GM12875 (cell line): ENCODE data around the gene IL1RL2.

Source experiments
- H3K4me3 ChIP-seq: one replicate; pipeline ENCODE4 v1.5.1; 2011; ENCODE audit warnings: low read depth, low read length, control low read depth
- TF ChIP-seq, protein P1 (sequence below): IDR thresholded peaks from 2 replicates; pipeline ENCODE4 v1.5.1; 2011; ENCODE audit warnings: low read depth, mild to moderate bottlenecking, control low read depth, inconsistent platforms, low read length, moderate library complexity, borderline replicate concordance; ENCODE audit not compliant: insufficient read depth

IL1RL2 gene

GRCh38 chr2:102237176-102237575 lies 50.4 kb downstream of the IL1RL2 start:
- TF ChIP-seq, protein P1, sequence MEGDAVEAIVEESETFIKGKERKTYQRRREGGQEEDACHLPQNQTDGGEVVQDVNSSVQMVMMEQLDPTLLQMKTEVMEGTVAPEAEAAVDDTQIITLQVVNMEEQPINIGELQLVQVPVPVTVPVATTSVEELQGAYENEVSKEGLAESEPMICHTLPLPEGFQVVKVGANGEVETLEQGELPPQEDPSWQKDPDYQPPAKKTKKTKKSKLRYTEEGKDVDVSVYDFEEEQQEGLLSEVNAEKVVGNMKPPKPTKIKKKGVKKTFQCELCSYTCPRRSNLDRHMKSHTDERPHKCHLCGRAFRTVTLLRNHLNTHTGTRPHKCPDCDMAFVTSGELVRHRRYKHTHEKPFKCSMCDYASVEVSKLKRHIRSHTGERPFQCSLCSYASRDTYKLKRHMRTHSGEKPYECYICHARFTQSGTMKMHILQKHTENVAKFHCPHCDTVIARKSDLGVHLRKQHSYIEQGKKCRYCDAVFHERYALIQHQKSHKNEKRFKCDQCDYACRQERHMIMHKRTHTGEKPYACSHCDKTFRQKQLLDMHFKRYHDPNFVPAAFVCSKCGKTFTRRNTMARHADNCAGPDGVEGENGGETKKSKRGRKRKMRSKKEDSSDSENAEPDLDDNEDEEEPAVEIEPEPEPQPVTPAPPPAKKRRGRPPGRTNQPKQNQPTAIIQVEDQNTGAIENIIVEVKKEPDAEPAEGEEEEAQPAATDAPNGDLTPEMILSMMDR, result no peak
- no peak overlapping the region for H3K4me3 ChIP-seq

DNA sequence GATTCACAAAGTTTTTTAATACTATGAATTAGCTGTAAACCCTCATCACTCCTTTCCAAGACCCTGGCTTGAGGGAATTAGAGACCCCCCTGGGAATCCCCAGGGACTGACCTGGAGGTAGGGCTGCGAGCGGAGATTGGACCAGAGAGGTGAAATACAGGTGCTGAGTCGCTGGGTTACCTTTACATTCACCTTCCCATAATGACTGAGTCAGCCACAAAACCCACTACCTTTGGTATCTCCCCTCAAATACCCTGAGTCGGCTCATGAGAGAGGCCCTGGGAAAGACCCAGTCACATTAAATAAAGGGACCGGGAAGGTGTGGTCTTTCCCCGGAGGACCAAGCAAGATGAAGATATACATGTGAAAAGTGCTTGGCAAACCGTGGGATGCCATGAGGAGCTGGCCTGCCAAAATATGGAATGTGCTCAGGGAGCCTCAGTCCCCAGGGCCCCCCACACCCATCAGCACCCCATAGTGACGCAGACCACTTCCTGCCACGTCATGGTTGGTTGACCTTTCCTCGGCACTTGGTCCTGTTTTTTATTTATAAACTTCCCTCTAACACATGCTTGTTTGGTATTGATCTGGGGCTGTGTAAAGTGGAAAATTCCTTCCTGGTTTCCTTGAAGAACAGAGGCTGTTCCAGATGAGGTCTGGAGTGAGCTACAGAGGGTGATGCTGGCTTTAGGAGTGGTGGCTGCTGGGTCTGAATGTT lies 51.4 kb downstream of the IL1RL2 start:
- no peak overlapping the region for H3K4me3 ChIP-seq

DNA sequence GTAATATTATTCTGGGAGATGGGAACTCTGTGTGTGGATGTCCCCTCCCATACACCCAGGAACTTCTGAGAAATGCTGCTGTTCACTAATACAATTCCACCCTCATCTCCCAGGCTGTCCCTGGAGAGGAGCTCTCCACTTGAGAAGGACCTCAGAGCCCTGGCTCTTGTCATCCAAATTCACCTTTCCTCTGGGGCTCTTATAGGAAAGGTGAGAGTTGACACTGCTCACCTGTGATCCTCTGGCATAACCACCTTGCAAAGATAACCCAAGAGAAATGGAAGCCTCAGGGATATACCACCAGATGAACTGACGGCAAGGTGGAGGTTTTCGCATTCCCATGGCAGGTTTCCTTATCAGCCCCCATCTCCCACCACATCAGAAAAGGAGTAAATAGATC lies 52.0 kb downstream of the IL1RL2 start:
- TF ChIP-seq, protein P1, result no peak
- no peak overlapping the region for H3K4me3 ChIP-seq

More for the DNA sequence above, 51.4 kb downstream of the IL1RL2 start:
- TF ChIP-seq, protein P1, result no peak

DNA sequence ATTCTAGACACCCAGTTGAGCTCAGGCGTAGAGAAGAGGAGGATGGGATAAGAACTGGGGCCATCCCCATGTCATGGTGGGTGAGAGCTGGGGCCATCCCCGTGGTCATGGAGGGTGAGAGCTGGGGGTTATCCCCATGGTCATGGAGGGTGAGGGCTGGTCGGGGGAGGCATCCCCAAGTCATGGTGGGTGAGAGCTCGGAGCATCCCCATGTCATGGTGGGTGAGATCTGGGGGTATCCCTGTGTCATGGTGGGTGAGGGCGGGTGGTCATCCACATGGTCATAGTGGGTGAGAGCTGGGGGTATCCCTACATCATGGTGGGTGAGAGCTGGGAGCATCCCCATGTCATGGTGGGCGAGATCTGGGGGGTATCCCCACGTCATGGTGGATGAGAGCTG lies 52.5 kb downstream of the IL1RL2 start:
- H3K4me3 ChIP-seq, result no peak overlapping the region
- TF ChIP-seq, protein P1, result no peak

DNA sequence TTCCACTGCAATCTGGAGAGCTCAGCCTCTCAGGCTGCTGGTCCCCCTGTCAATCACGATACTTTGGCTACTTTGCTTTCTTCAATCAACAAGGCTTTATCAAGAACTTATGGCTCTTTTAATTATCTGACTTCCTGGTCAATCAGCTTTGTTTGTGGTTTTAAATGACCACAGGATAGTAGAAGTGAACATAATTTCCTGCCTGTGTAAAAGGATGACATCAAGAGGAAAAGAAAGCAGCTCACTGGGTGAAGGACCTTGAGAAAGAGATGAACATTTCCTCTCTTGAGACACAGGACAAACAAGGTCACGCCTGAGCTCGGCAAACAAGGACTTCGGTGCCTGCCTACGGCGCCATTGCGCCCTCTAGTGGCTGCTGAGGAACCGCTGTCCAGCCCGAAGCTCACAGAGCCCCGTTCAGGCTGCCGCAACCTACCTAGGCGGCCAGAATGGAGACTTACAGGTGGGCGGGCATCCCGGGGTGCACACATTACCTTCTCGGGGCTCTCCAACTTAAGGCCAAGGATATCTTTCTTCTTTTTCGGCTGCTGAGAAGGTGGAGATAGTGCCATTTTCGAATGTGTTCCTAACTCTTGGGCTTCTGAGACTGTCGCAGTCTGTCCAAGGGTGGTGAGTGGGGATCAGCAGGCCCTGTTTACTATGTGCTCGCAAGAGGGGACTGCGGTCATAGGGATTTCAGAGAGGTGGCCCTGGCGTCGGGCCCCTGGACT lies 54.0 kb downstream of the IL1RL2 start:
- H3K4me3 ChIP-seq, result no peak overlapping the region
- TF ChIP-seq, protein P1, result peak; percentile 98

GRCh38 chr2:102241616-102242305 lies 54.9 kb downstream of the IL1RL2 start:
- no peak overlapping the region for H3K4me3 ChIP-seq
- TF ChIP-seq, protein P1, result no peak
